Endothelial cell of umbilical vein (primary cell): Measurements from ENCODE around the gene FATE1.

Experiments used
- CTCF ChIP-seq, 2 donors: IDR thresholded peaks; 1 replicate in 1 of 2; 2 replicates in 1 of 2; pipeline ENCODE4 v1.5.1; 2011; ENCODE audit warnings: low read length in 2 of 2, mild to moderate bottlenecking in 2 of 2, moderate library complexity in 2 of 2, control low read depth in 1 of 2, inconsistent platforms in 1 of 2, low read depth in 1 of 2; ENCODE audit not compliant: insufficient read depth in 1 of 2; ENCODE audit errors: extremely low read depth in 1 of 2
- EZH2 ChIP-seq: IDR thresholded peaks from 2 replicates; pipeline ENCODE4 v1.6.1; 2012; ENCODE audit warnings: borderline replicate concordance, low read depth, mild to moderate bottlenecking, moderate library complexity, low read length, inconsistent platforms; ENCODE audit not compliant: severe bottlenecking
- MYC ChIP-seq: IDR thresholded peaks from one replicate; pipeline ENCODE4 v1.6.1; 2011; ENCODE audit warnings: mild to moderate bottlenecking, low read depth, low read length
- POLR2A ChIP-seq: IDR thresholded peaks from 2 replicates; pipeline ENCODE4 v1.6.1; 2012; ENCODE audit warnings: low read depth, mild to moderate bottlenecking, control low read depth, low read length
- TF ChIP-seq, protein P1 (sequence below): IDR thresholded peaks from 2 replicates; pipeline ENCODE4 v1.6.1; 2011; ENCODE audit not compliant: insufficient read depth, insufficient read length

DNA sequence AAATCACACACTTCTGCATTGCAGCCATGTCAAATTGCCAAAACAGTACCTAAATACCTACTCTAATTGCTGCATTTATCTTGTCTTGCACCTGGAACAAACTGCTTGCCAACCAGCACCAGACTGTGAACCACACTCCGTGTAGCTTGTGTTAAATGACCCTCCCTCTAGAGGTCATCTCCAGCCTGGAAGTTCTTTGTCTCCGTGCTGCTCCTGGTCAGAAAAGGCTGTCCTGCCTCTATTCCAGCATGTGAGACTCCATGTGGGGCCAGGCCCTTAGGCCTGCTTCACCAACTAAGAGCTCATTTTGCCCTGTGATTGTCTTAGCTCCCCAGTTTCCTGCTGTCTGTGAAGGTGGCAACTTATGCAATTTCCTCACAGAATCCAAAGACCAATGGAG, 47.0 kb downstream of the FATE1 start:
- TF ChIP-seq CTCF (IDR thresholded peaks at IDR 0.05; ENCODE audit: extremely low read depth in 1 of 2, insufficient read depth in 1 of 2, low read depth in 1 of 2, low read length in 2 of 2) (no peak), POLR2A (no peak), EZH2 (no peak), MYC (no peak)
- TF ChIP-seq, protein P1, sequence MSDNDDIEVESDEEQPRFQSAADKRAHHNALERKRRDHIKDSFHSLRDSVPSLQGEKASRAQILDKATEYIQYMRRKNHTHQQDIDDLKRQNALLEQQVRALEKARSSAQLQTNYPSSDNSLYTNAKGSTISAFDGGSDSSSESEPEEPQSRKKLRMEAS, result no peak
